Measurements from ENCODE around the gene RPGRIP1L. TPM values are rescaled to one million over a fixed set of nuclear protein-coding genes. Genes with fewer than 3 reads are reported as not detected.

Gene RPGRIP1L
- total RNA-seq, 1 experiment from 2014 or later: 3.8 TPM

DNA sequence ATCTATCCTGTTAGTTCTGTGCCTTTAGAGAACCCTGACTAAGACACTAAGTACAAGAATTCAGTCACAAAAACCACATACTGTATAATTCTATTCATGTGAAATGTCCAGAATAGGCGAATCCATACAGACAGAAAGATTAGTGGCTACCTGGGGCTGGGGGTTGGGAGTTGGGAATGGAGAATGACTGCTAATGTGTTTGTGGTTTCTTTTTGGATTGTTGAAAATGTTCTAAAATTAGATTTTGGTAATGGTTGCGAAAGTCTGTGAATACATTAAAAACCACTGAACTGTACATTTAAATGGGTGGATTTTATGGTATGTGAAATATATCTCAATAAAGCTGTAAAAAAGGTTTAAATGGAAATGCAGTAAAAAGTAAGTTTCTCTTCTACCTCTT, 120.3 kb downstream of the RPGRIP1L start:
- H3K9ac ChIP-seq (ENCODE audit: low read length): no peak overlapping the region
- BruUV-seq (replicated peaks): no TSS peak
- DNase-seq (no peak), ATAC-seq (no peak)
- intact Hi-C loops (cut with micrococcal nuclease): no loop called here
- H3K27ac ChIP-seq (ENCODE audit: low read length): no peak overlapping the region
- CTCF ChIA-PET: no interaction called here
- H2AFZ ChIP-seq (ENCODE audit: low read length): no peak overlapping the region
- TF ChIP-seq, protein P1, sequence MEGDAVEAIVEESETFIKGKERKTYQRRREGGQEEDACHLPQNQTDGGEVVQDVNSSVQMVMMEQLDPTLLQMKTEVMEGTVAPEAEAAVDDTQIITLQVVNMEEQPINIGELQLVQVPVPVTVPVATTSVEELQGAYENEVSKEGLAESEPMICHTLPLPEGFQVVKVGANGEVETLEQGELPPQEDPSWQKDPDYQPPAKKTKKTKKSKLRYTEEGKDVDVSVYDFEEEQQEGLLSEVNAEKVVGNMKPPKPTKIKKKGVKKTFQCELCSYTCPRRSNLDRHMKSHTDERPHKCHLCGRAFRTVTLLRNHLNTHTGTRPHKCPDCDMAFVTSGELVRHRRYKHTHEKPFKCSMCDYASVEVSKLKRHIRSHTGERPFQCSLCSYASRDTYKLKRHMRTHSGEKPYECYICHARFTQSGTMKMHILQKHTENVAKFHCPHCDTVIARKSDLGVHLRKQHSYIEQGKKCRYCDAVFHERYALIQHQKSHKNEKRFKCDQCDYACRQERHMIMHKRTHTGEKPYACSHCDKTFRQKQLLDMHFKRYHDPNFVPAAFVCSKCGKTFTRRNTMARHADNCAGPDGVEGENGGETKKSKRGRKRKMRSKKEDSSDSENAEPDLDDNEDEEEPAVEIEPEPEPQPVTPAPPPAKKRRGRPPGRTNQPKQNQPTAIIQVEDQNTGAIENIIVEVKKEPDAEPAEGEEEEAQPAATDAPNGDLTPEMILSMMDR (conservative IDR thresholded peaks at IDR 0.05; ENCODE audit: low read depth, low read length): no peak
- TF ChIP-seq EZH2phosphoT487 (IDR thresholded peaks at IDR 0.05; ENCODE audit: borderline replicate concordance, low read length): no peak
- no peaks in the 10 kb centered on the region for H3K4me1 ChIP-seq (ENCODE audit: insufficient read depth, low read length)
- no peaks in the 10 kb centered on the region for H3K79me2 ChIP-seq (ENCODE audit: low read length)
- H4K20me1 ChIP-seq (ENCODE audit: low read length): no peaks in the 10 kb centered on the region
- no peak overlapping the region for H3K4me2 ChIP-seq (ENCODE audit: low read length)
- H3K4me3 ChIP-seq (ENCODE audit: low read length): no peak overlapping the region
- no peaks in the 10 kb centered on the region for H3K9me3 ChIP-seq (ENCODE audit: low read length)
- POLR2A ChIA-PET (ENCODE audit: unreplicated experiment): no interaction called here
- H3K27me3 ChIP-seq (ENCODE audit: low read length): no peaks in the 10 kb centered on the region
- no peaks in the 10 kb centered on the region for H3F3A ChIP-seq (ENCODE audit: low read length, unreplicated experiment)
- no peaks in the 10 kb centered on the region for H3K9me2 ChIP-seq (replicated peaks; ENCODE audit: low read length)
- no peaks in the 10 kb centered on the region for H3K36me3 ChIP-seq (ENCODE audit: low read depth, low read length)

DNA sequence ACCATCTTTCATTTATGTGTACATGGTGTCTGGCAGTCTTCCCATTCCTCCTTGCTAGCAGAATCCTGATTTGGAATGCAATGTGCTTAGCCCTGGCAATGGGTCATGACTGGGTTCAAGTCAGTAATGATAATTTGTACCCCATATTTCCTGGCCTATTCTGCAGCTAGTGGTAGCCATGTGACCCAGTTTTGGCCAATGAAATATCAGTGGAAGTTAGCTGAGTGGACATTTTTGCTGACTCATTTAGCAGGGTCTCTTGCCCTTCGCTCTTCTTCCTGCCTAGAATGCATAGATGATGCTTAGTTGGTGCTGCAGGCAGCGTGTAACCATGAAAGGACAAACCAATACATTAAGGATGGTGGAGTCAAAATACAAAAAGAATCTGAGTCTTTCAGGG, 121.9 kb downstream of the RPGRIP1L start:
- no peaks in the 10 kb centered on the region for H3K36me3 ChIP-seq (ENCODE audit: low read depth, low read length)
- H3K9me3 ChIP-seq (ENCODE audit: low read length): no peaks in the 10 kb centered on the region
- H3K27ac ChIP-seq (ENCODE audit: low read length): no peak overlapping the region
- no peak overlapping the region for H3K4me2 ChIP-seq (ENCODE audit: low read length)
- TF ChIP-seq EZH2phosphoT487 (IDR thresholded peaks at IDR 0.05; ENCODE audit: borderline replicate concordance, low read length) (no peak), EZH2 (IDR thresholded peaks at IDR 0.05; ENCODE audit: low read length, unreplicated experiment) (no peak)
- CTCF ChIA-PET: no interaction called here
- no peaks in the 10 kb centered on the region for H3K9me2 ChIP-seq (replicated peaks; ENCODE audit: low read length)
- DNase-seq (no peak), ATAC-seq (no peak)
- no peaks in the 10 kb centered on the region for H3K79me2 ChIP-seq (ENCODE audit: low read length)
- H3K27me3 ChIP-seq (ENCODE audit: low read length): no peaks in the 10 kb centered on the region
- H3K4me1 ChIP-seq (ENCODE audit: insufficient read depth, low read length): no peaks in the 10 kb centered on the region
- H2AFZ ChIP-seq (ENCODE audit: low read length): no peak overlapping the region
- intact Hi-C loops (cut with micrococcal nuclease): no loop called here
- POLR2A ChIA-PET (ENCODE audit: unreplicated experiment): no interaction called here
- H4K20me1 ChIP-seq (ENCODE audit: low read length): no peaks in the 10 kb centered on the region
- no TSS peak for BruUV-seq (replicated peaks)
- no peak overlapping the region for H3K4me3 ChIP-seq (ENCODE audit: low read length)
- no peak overlapping the region for H3K9ac ChIP-seq (ENCODE audit: low read length)
- no peaks in the 10 kb centered on the region for H3F3A ChIP-seq (ENCODE audit: low read length, unreplicated experiment)

DNA sequence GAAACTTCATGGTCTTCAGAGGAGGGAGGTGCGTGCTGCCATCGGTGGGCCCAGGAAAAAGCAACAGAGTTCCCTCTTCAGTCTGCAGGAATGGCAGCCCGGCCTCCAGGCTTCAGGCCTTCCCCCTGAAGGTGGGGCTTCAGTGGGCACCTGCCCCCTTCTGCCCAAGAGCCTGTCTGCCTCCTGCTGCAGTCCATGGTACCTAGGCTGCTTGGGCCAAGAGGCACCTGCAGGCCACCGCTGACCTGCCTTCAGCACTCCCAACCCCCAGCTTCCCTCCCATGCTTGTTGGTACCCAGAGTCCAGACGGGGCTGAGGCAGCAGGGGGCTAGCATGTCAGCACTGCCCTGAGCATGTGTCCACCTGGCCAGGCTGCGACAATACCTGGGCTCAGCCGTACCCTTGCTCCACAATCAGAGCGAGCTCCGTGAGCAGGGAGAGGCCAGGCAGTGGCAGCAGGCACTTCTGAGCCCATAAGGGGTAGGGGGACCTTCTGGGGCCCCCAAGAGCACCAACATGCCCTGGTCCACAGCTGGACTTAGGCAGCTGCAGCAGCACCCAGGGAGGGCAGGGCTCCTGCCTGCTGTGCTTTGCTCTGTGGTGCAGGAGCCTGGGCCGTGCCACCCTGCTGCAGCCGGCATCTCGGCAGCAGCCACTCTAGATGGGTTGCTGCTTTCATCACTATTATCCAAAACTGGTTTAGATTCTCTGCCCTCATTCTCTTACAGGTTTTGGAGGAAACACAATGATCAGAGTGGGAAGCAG, 123.4 kb downstream of the RPGRIP1L start:
- Histone ChIP-seq H2AFZ (ENCODE audit: low read length) (no peak overlapping the region), H3F3A (ENCODE audit: low read length, unreplicated experiment) (no peaks in the 10 kb centered on the region), H3K4me1 (ENCODE audit: insufficient read depth, low read length) (no peaks in the 10 kb centered on the region), H4K20me1 (ENCODE audit: low read length) (no peaks in the 10 kb centered on the region), H3K9me3 (ENCODE audit: low read length) (no peaks in the 10 kb centered on the region), H3K27me3 (ENCODE audit: low read length) (no peaks in the 10 kb centered on the region), H3K36me3 (ENCODE audit: low read depth, low read length) (no peaks in the 10 kb centered on the region), H3K27ac (ENCODE audit: low read length) (no peak overlapping the region), H3K79me2 (ENCODE audit: low read length) (no peaks in the 10 kb centered on the region), H3K4me3 (ENCODE audit: low read length) (no peak overlapping the region), H3K9ac (ENCODE audit: low read length) (no peak overlapping the region), H3K4me2 (ENCODE audit: low read length) (no peak overlapping the region), H3K9me2 (replicated peaks; ENCODE audit: low read length) (no peaks in the 10 kb centered on the region)
- no peak for DNase-seq
- POLR2A ChIA-PET (ENCODE audit: unreplicated experiment): no interaction called here
- TF ChIP-seq EZH2 (IDR thresholded peaks at IDR 0.05; ENCODE audit: low read length, unreplicated experiment) (no peak), EZH2phosphoT487 (IDR thresholded peaks at IDR 0.05; ENCODE audit: borderline replicate concordance, low read length) (no peak)
- TF ChIP-seq, protein P1 (conservative IDR thresholded peaks at IDR 0.05; ENCODE audit: low read depth, low read length): no peak
- ATAC-seq: no peak
- CTCF ChIA-PET: no interaction called here
- BruUV-seq (replicated peaks): no TSS peak
- intact Hi-C loops (cut with micrococcal nuclease): no loop called here

All from PC-3 (cell line).